C1 segment of cervical spinal cord (tissue), 14 donors: Measurements from ENCODE around the gene MLH3.
A peak's percentile ranks its signal among the peaks of the same experiment; 100 is the strongest.
"Not testable (repeated sequence)": the region's sequence is repeated elsewhere in the genome, so short reads cannot be mapped to it uniquely, and the experiment has no call there.

Experiments
- DNase-seq, 14 donors: peaks; one replicate each; lab custom pipeline; 2025; lab: John Stamatoyannopoulos, UW

Gene MLH3

GRCh38 chr14:75050852-75051555 is at the start of gene MLH3:
TSS of gene MLH3 (minus strand) at chr14:75051467. CDS start at chr14:75049655, 1,812 bp downstream.
- DNase-seq = peak in 12 of 14 donors; percentile 50 to 84 (median 71)

- DNase-seq = no peak
Observed at GRCh38 chr14:75098682-75099081, 47.4 kb upstream of the MLH3 start.

GRCh38 chr14:75098212-75098611 is 46.9 kb upstream of the MLH3 start:
- no peak for DNase-seq

GRCh38 chr14:75096959-75097358 is 45.7 kb upstream of the MLH3 start:
- no peak for DNase-seq

GRCh38 chr14:75095690-75096089 is 44.4 kb upstream of the MLH3 start:
- no peak for DNase-seq

GRCh38 chr14:75094896-75095295 is 43.6 kb upstream of the MLH3 start:
- DNase-seq = no peak

GRCh38 chr14:75092698-75093097 is 41.4 kb upstream of the MLH3 start:
- no peak for DNase-seq

GRCh38 chr14:75091251-75091650 is 40.0 kb upstream of the MLH3 start:
- DNase-seq = no peak

GRCh38 chr14:75090353-75090752 is 39.1 kb upstream of the MLH3 start:
- DNase-seq = no peak

GRCh38 chr14:75088566-75089373 is 37.5 kb upstream of the MLH3 start:
- peak in 3 of 14 donors; percentile 10 to 26 (median 10) for DNase-seq

- DNase-seq = no peak
Observed at GRCh38 chr14:75088153-75088552, 36.9 kb upstream of the MLH3 start.

- DNase-seq = no peak
Observed at GRCh38 chr14:75084513-75084912, 33.2 kb upstream of the MLH3 start.

GRCh38 chr14:75083271-75083670 is 32.0 kb upstream of the MLH3 start:
- DNase-seq = no peak

GRCh38 chr14:75081660-75082229 is 30.5 kb upstream of the MLH3 start:
- DNase-seq = no peak

- no peak for DNase-seq
Observed at GRCh38 chr14:75079521-75079920, 28.3 kb upstream of the MLH3 start.

- no peak for DNase-seq
Observed at GRCh38 chr14:75077794-75078193, 26.5 kb upstream of the MLH3 start.

- no peak for DNase-seq
Observed at GRCh38 chr14:75070383-75070782, 19.1 kb upstream of the MLH3 start.

GRCh38 chr14:75069811-75070145 is 18.5 kb upstream of the MLH3 start:
- no peak for DNase-seq

GRCh38 chr14:75069121-75069810 is 18.0 kb upstream of the MLH3 start, which contains the start of gene ZC2HC1C:
TSS of gene ZC2HC1C (plus strand) at chr14:75069641. CDS start at chr14:75070574, 933 bp downstream.
- DNase-seq = peak; percentile 46 to 98 (median 93)

GRCh38 chr14:75068294-75069120 is 17.2 kb upstream of the MLH3 start:
- DNase-seq = peak in 1 of 14 donors; percentile 39

- DNase-seq = not testable (repeated sequence)
Observed at GRCh38 chr14:75067765-75068164, 16.5 kb upstream of the MLH3 start.
